Calu3 (cell line): Measurements from ENCODE around the gene PIM2. TPM values are rescaled to one million over a fixed set of nuclear protein-coding genes. Genes with fewer than 3 reads are reported as not detected.

ENCODE experiments used
- BruUV-seq: library from RNA; stranded (reverse); fragments of 400-500 nt; replicated peaks from 2 replicates; lab custom pipeline; 2021; lab: Mats Ljungman, UMichigan
- CTCF ChIA-PET: fragments of 300-600 bp; sonication (Branson Sonifier 250); formaldehyde crosslinking; loops from one replicate; lab custom pipeline; 2022; ENCODE audit warnings: antibody characterized with exemption; lab: Charles Lee
- DNase-seq: peaks from one replicate; pipeline ENCODE4 v3.0.0; 2022
- H3K27ac Mint-ChIP-seq: one replicate; pipeline ENCODE4 v1.8.0; 2022; ENCODE audit warnings: mixed read lengths; ENCODE audit not compliant: unreplicated experiment
- H3K27me3 Mint-ChIP-seq: one replicate; pipeline ENCODE4 v1.8.0; 2022; ENCODE audit warnings: mixed read lengths; ENCODE audit not compliant: unreplicated experiment
- H3K36me3 Mint-ChIP-seq: one replicate; pipeline ENCODE4 v1.8.0; 2022; ENCODE audit warnings: mild to moderate bottlenecking, moderate library complexity, mixed read lengths; ENCODE audit not compliant: insufficient read depth, unreplicated experiment
- H3K4me1 Mint-ChIP-seq: one replicate; pipeline ENCODE4 v1.8.0; 2022; ENCODE audit warnings: mild to moderate bottlenecking, low read depth, mixed read lengths; ENCODE audit not compliant: unreplicated experiment
- H3K4me3 Mint-ChIP-seq: one replicate; pipeline ENCODE4 v1.8.0; 2022; ENCODE audit warnings: mild to moderate bottlenecking, low read depth, moderate library complexity, mixed read lengths; ENCODE audit not compliant: unreplicated experiment
- H3K9me3 Mint-ChIP-seq: one replicate; pipeline ENCODE4 v1.8.0; 2022; ENCODE audit warnings: low read depth, mixed read lengths; ENCODE audit not compliant: unreplicated experiment
- CTCF ChIP-seq: fragments of 200-600 bp; IDR thresholded peaks from one replicate; pipeline ENCODE4 v1.8.0; 2022; ENCODE audit warnings: antibody characterized with exemption; ENCODE audit not compliant: unreplicated experiment
- intact Hi-C: fragments of 100-400 bp; cut with micrococcal nuclease; formaldehyde crosslinking; loops from one replicate; pipeline ENCODE4 v1.10.0; 2022; ENCODE audit not compliant: unreplicated experiment
- total RNA-seq: library from RNA; stranded (reverse); gene quantifications from 2 replicates; pipeline ENCODE4 v1.2.3, GENCODE V29; 2022

The PIM2 gene
- total RNA-seq, 1 experiment from 2014 or later: 13.9 TPM

GRCh38 chrX:48961585-48962091 lies 42.8 kb upstream of the PIM2 start:
- no peaks in the 10 kb centered on the region for H3K4me1 Mint-ChIP-seq
- no TSS peak for BruUV-seq
- H3K4me3 Mint-ChIP-seq: no peak overlapping the region
- H3K36me3 Mint-ChIP-seq: peaks cover 21% of the 10 kb centered on the region
- intact Hi-C loops: no loop called here
- H3K27me3 Mint-ChIP-seq: no peaks in the 10 kb centered on the region
- CTCF ChIA-PET: interaction anchor here (1.1 kb wide), 1 partner anchor 11 kb away, joined by 3 read pairs; no protein-coding TSS in a partner anchor
- DNase-seq: no peak
- H3K9me3 Mint-ChIP-seq: no peaks in the 10 kb centered on the region
- no peak overlapping the region for H3K27ac Mint-ChIP-seq
- no peak for TF ChIP-seq CTCF

- no TSS peak for BruUV-seq
- CTCF ChIA-PET: no interaction called here
- H3K27ac Mint-ChIP-seq: no peak overlapping the region
These were observed 41.5 kb upstream of the PIM2 start for GRCh38 chrX:48960291-48960690.

GRCh38 chrX:48958635-48959094 lies 39.8 kb upstream of the PIM2 start:
- TF ChIP-seq CTCF: no peak
- H3K36me3 Mint-ChIP-seq: peaks cover 37% of the 10 kb centered on the region
- CTCF ChIA-PET: interaction anchor here (1.3 to 2.2 kb wide), 4 partner anchors 9 to 232 kb away, joined by 3 to 7 read pairs (median 4); partner anchors contain the start of gene GRIPAP1
- H3K27me3 Mint-ChIP-seq: no peaks in the 10 kb centered on the region
- peak overlapping the region; percentile 93 for H3K27ac Mint-ChIP-seq
- H3K9me3 Mint-ChIP-seq: no peaks in the 10 kb centered on the region
- peaks cover 18% of the 10 kb centered on the region for H3K4me1 Mint-ChIP-seq
- H3K4me3 Mint-ChIP-seq: peak overlapping the region; percentile 83
- intact Hi-C loops: no loop called here
- TSS peak; percentile 66 for BruUV-seq
- peak; percentile 33 for DNase-seq

More at GRCh38 chrX:48960291-48960690, 41.5 kb upstream of the PIM2 start:
- Mint-ChIP-seq H3K9me3 (no peaks in the 10 kb centered on the region), H3K36me3 (peaks cover 29% of the 10 kb centered on the region), H3K27me3 (no peaks in the 10 kb centered on the region), H3K4me1 (peaks cover 9% of the 10 kb centered on the region), H3K4me3 (no peak overlapping the region)
- no peak for DNase-seq
- no peak for TF ChIP-seq CTCF
- intact Hi-C loops: no loop called here

GRCh38 chrX:48957827-48958634 lies 39.2 kb upstream of the PIM2 start:
- no peak for TF ChIP-seq CTCF
- Mint-ChIP-seq H3K27me3 (no peaks in the 10 kb centered on the region), H3K4me1 (peaks cover 24% of the 10 kb centered on the region), H3K36me3 (peaks cover 40% of the 10 kb centered on the region), H3K9me3 (no peaks in the 10 kb centered on the region), H3K27ac (peak overlapping the region; percentile 93), H3K4me3 (peak overlapping the region; percentile 83)
- no TSS peak for BruUV-seq
- CTCF ChIA-PET: interaction anchor here (1.3 to 2.2 kb wide), 5 partner anchors 9 to 233 kb away, joined by 3 to 9 read pairs (median 4); partner anchors contain the start of gene GRIPAP1
- intact Hi-C loops: no loop called here
- peak; percentile 95 for DNase-seq
